A549 (cell line): ENCODE data around the gene SEC24D. TPM values are rescaled to one million over a fixed set of nuclear protein-coding genes. Genes with fewer than 3 reads are reported as not detected.

Source experiments
- ATAC-seq, 2 experiments: fragments of 200-7000 bp in 1 of 2; fragments of >200 bp in 1 of 2; cut with Nextera tagmentation in 1 of 2; cut with Tn5 transposase in 1 of 2; 3 replicates each; pipeline versions ENCODE4 v1.8.0 to v1.9.1; 2018 to 2020; ENCODE audit warnings: mild to moderate bottlenecking in 1 of 2, moderate library complexity in 1 of 2
- CTCF ChIA-PET: fragments of 300-600 bp; sonication (Branson Sonifier 250); formaldehyde crosslinking; extraction: SDS; loops from one replicate; lab custom pipeline; 2021; ENCODE audit warnings: antibody characterized with exemption, inconsistent platforms; lab: Yijun Ruan, JAX
- POLR2A ChIA-PET: fragments of 350-600 bp; formaldehyde crosslinking; extraction: SDS; loops from one replicate; lab custom pipeline; 2021; ENCODE audit warnings: antibody characterized with exemption, inconsistent platforms; lab: Yijun Ruan, JAX
- DNase-seq, 2 experiments: peaks; one replicate each; pipeline versions ENCODE4 v3.0.0 to v3.0.0-alpha.2; 2011 to 2016; ENCODE audit warnings: low read depth in 1 of 2, low spot score in 1 of 2
- FAIRE-seq: peaks from 2 replicates; lab custom pipeline; 2011; peaks lifted over from hg19 to GRCh38; lab: Jason Lieb, UNC
- H3K27ac ChIP-seq, 2 experiments: fragments of >200 bp; sonication (Bioruptor Twin); formaldehyde crosslinking; 3 replicates each; pipeline ENCODE4 v1.5.1; 2016 to 2017
- H3K4me1 ChIP-seq: fragments of >200 bp; sonication (Bioruptor Twin); formaldehyde crosslinking; 3 replicates; pipeline ENCODE4 v1.6.1; 2016
- H3K4me2 ChIP-seq: fragments of >200 bp; sonication (Bioruptor Twin); formaldehyde crosslinking; 3 replicates; pipeline ENCODE4 v1.6.1; 2016
- H3K4me3 ChIP-seq: fragments of >200 bp; sonication (Bioruptor Twin); formaldehyde crosslinking; 3 replicates; pipeline ENCODE4 v1.5.1; 2016
- H3K9me3 ChIP-seq: fragments of >200 bp; sonication (Bioruptor Twin); formaldehyde crosslinking; 3 replicates; pipeline ENCODE4 v1.6.1; 2016
- BHLHE40 ChIP-seq: IDR thresholded peaks from 2 replicates; pipeline ENCODE4 v1.6.1; 2012; ENCODE audit warnings: low read depth, low read length, inconsistent platforms
- ELK1 ChIP-seq: fragments of 150-350 bp; IDR thresholded peaks from 2 replicates; pipeline ENCODE4 v1.6.1; 2014; ENCODE audit warnings: low read depth, mild to moderate bottlenecking, low read length
- ESRRA ChIP-seq: fragments of 150-350 bp; IDR thresholded peaks from 2 replicates; pipeline ENCODE4 v1.6.1; 2014; ENCODE audit warnings: mild to moderate bottlenecking, low read length, borderline replicate concordance
- HOXA7 ChIP-seq: fragments of 250-450 bp; sonication (Bioruptor Pico); IDR thresholded peaks from 2 replicates; pipeline ENCODE4 v1.5.0; 2020; ENCODE audit warnings: mild to moderate bottlenecking, moderate library complexity
- HOXB5 ChIP-seq: fragments of 250-450 bp; sonication (Bioruptor Pico); IDR thresholded peaks from 2 replicates; pipeline ENCODE4 v1.5.0; 2020; ENCODE audit warnings: mild to moderate bottlenecking, moderate library complexity
- JUN ChIP-seq, 2 experiments: fragments of >200 bp; sonication (Bioruptor Twin); formaldehyde crosslinking; IDR thresholded peaks; 2 replicates in 1 of 2; 3 replicates in 1 of 2; pipeline ENCODE4 v1.6.1; 2016 to 2017
- JUNB ChIP-seq: fragments of >200 bp; sonication (Bioruptor Twin); formaldehyde crosslinking; IDR thresholded peaks from 2 replicates; pipeline ENCODE4 v1.6.1; 2016
- KDM1A ChIP-seq: fragments of 200-600 bp; sonication (generic); IDR thresholded peaks from 2 replicates; pipeline ENCODE4 v1.6.1; 2016; ENCODE audit warnings: low read depth, mild to moderate bottlenecking
- MYC ChIP-seq: IDR thresholded peaks from 2 replicates; pipeline ENCODE4 v1.6.1; 2012; ENCODE audit warnings: mild to moderate bottlenecking, inconsistent platforms, low read length, improper control_type of control experiment, borderline replicate concordance
- NPAS2 ChIP-seq: fragments of 250-450 bp; sonication (Bioruptor Pico); IDR thresholded peaks from 2 replicates; pipeline ENCODE4 v1.8.0; 2022; ENCODE audit warnings: mild to moderate bottlenecking, moderate library complexity, borderline replicate concordance
- REST ChIP-seq: fragments of 200-600 bp; sonication (generic); IDR thresholded peaks from 2 replicates; pipeline ENCODE4 v1.6.1; 2016; ENCODE audit warnings: antibody characterized with exemption, mild to moderate bottlenecking, moderate library complexity
- RFX5 ChIP-seq: fragments of 450-650 bp; IDR thresholded peaks from 2 replicates; pipeline ENCODE4 v1.7.1; 2014; ENCODE audit warnings: antibody characterized with exemption, mild to moderate bottlenecking, moderate library complexity
- WGBS: methylation state at CpG from one replicate; pipeline ENCODE4 v1.1.6; 2017; ENCODE audit errors: missing lambda C conversion rate; 5-methylcytosine and 5-hydroxymethylcytosine counted together
- polyA plus RNA-seq, 4 experiments: library from polyadenylated mRNA; depleted of rRNA in 3 of 4; stranded (reverse); fragments of >200 nt; fragmentation: RNase III in 1 of 4; extraction: RNeasy Plus Mini Kit Qiagen cat#74134 plus additional on column Dnase treatment in 1 of 4; gene quantifications; 2 replicates in 3 of 4; 3 replicates in 1 of 4; pipeline ENCODE4 v1.2.3, GENCODE V29; 2011 to 2017
- TF ChIP-seq, protein P1 (sequence below): fragments of >200 bp; sonication (Bioruptor Twin); formaldehyde crosslinking; IDR thresholded peaks from 3 replicates; pipeline ENCODE4 v1.5.1; 2016
- TF ChIP-seq, protein P2 (sequence below): fragments of 250-450 bp; sonication (Bioruptor Pico); IDR thresholded peaks from 2 replicates; pipeline ENCODE4 v1.5.0; 2021; ENCODE audit warnings: mild to moderate bottlenecking, moderate library complexity, borderline replicate concordance
- TF ChIP-seq, protein P3 (sequence below): fragments of 250-450 bp; sonication (Bioruptor Pico); IDR thresholded peaks from 2 replicates; pipeline ENCODE4 v1.5.0; 2020; ENCODE audit warnings: low read depth, mild to moderate bottlenecking, moderate library complexity

SEC24D gene
- polyA plus RNA-seq, 2 of the 4 experiments (the other 2 are of a cell fraction) = 12.8 to 15.6 TPM

- CTCF ChIA-PET = interaction anchor here (1.7 kb wide), 1 partner anchor 54 kb away, joined by 4 read pairs; no protein-coding TSS in a partner anchor
- Histone ChIP-seq H3K4me3 (no peak overlapping the region), H3K9me3 (no peaks in the 10 kb centered on the region), H3K4me1 (no peaks in the 10 kb centered on the region), H3K27ac (no peak overlapping the region), H3K4me2 (no peak overlapping the region)
- POLR2A ChIA-PET = no interaction called here
- ATAC-seq = no peak
- no peak for FAIRE-seq
- WGBS = 94% methylated on average over 3 of the region's 3 CpGs
- no peak for TF ChIP-seq ESRRA
- no peak for TF ChIP-seq JUN (IDR thresholded peaks at IDR 0.05)
- TF ChIP-seq, protein P1, sequence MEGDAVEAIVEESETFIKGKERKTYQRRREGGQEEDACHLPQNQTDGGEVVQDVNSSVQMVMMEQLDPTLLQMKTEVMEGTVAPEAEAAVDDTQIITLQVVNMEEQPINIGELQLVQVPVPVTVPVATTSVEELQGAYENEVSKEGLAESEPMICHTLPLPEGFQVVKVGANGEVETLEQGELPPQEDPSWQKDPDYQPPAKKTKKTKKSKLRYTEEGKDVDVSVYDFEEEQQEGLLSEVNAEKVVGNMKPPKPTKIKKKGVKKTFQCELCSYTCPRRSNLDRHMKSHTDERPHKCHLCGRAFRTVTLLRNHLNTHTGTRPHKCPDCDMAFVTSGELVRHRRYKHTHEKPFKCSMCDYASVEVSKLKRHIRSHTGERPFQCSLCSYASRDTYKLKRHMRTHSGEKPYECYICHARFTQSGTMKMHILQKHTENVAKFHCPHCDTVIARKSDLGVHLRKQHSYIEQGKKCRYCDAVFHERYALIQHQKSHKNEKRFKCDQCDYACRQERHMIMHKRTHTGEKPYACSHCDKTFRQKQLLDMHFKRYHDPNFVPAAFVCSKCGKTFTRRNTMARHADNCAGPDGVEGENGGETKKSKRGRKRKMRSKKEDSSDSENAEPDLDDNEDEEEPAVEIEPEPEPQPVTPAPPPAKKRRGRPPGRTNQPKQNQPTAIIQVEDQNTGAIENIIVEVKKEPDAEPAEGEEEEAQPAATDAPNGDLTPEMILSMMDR = no peak
- TF ChIP-seq NPAS2 (CRISPR knock-in tag) = no peak
- TF ChIP-seq, protein P2, sequence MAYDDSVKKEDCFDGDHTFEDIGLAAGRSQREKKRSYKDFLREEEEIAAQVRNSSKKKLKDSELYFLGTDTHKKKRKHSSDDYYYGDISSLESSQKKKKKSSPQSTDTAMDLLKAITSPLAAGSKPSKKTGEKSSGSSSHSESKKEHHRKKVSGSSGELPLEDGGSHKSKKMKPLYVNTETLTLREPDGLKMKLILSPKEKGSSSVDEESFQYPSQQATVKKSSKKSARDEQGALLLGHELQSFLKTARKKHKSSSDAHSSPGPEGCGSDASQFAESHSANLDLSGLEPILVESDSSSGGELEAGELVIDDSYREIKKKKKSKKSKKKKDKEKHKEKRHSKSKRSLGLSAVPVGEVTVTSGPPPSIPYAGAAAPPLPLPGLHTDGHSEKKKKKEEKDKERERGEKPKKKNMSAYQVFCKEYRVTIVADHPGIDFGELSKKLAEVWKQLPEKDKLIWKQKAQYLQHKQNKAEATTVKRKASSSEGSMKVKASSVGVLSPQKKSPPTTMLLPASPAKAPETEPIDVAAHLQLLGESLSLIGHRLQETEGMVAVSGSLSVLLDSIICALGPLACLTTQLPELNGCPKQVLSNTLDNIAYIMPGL = no peak
- TF ChIP-seq KDM1A = no peak
- TF ChIP-seq HOXA7 (CRISPR knock-in tag) = no peak
- no peak for TF ChIP-seq REST
- TF ChIP-seq, protein P3, sequence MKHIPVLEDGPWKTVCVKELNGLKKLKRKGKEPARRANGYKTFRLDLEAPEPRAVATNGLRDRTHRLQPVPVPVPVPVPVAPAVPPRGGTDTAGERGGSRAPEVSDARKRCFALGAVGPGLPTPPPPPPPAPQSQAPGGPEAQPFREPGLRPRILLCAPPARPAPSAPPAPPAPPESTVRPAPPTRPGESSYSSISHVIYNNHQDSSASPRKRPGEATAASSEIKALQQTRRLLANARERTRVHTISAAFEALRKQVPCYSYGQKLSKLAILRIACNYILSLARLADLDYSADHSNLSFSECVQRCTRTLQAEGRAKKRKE = no peak
- TF ChIP-seq BHLHE40 = no peak
- no peak for TF ChIP-seq RFX5
- no peak for TF ChIP-seq MYC
- no peak for DNase-seq
Measured at GRCh38 chr4:118811832-118812231, 24.1 kb downstream of the SEC24D start.

DNA sequence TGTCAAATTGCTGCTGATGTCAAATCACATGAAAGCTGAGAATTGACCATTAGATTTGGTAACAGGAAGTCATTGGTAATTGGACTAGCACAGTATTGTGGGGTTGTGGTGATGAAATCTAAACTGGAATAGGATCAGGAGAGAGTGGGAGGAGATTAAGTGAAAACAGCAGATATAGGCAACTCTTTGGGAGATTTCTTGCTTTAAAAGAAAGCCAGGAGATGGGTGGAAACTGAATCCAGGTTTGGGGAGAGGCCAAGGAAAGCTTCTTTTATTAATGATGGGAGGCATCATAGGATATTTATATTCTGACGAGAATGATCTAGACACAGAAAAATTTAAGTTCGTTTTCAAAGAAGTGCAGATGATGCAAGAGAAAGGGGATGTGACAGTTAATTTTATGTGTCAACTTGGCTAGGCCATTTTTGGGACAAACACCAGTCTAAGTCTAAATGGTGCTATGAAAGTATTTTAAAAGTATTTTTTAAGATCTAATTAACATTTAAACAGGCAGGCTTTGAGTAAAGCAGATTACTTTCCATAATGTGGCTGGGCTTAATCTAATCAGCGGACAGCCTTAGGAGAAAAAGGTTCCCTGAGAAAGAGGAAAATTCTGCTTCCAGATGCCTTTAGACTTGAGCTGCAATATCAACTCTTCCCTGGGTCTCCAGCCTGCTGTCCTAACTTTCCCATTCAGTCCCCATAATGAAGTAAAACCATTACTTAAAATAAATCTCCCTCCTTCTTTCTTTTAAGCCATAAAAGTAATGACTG is 24.7 kb downstream of the SEC24D start:
- DNase-seq = no peak
- CTCF ChIA-PET = no interaction called here
- H3K4me1 ChIP-seq = no peaks in the 10 kb centered on the region
- no peak for FAIRE-seq
- ATAC-seq = no peak
- POLR2A ChIA-PET = no interaction called here
- no peak overlapping the region for H3K27ac ChIP-seq
- 80% methylated on average over 3 of the region's 3 CpGs for WGBS
- no peaks in the 10 kb centered on the region for H3K9me3 ChIP-seq
- no peak for TF ChIP-seq JUNB
- TF ChIP-seq HOXB5 = no peak
- TF ChIP-seq ESRRA = no peak
- no peak for TF ChIP-seq ELK1
- no peak overlapping the region for H3K4me3 ChIP-seq
- no peak overlapping the region for H3K4me2 ChIP-seq
